HG02870 (cell line): ENCODE results near the gene SP2.

Experiments
- ATAC-seq: cut with Tn5 transposase; IDR thresholded peaks from one replicate; pipeline ENCODE4 v1.9.1; 2021; ENCODE audit warnings: mild to moderate bottlenecking, moderate library complexity; ENCODE audit not compliant: unreplicated experiment

Gene SP2

GRCh38 chr17:47948706-47949196 is 52.7 kb downstream of the SP2 start:
- no peak for ATAC-seq

- ATAC-seq, result peak; percentile 53
These were observed 53.2 kb downstream of the SP2 start for GRCh38 chr17:47949197-47949759.

- no peak for ATAC-seq
These were observed 53.9 kb downstream of the SP2 start for GRCh38 chr17:47949946-47950345.

GRCh38 chr17:47950448-47950847 is 54.4 kb downstream of the SP2 start:
- ATAC-seq, result no peak

- no peak for ATAC-seq
These were observed 56.4 kb downstream of the SP2 start for GRCh38 chr17:47952171-47953021.

GRCh38 chr17:47953909-47954308 is 57.9 kb downstream of the SP2 start:
- ATAC-seq, result no peak

- no peak for ATAC-seq
These were observed 59.7 kb downstream of the SP2 start for GRCh38 chr17:47955497-47956461.

GRCh38 chr17:47956791-47957590 is 61.0 kb downstream of the SP2 start:
- ATAC-seq, result no peak

GRCh38 chr17:47957591-47958490 is 61.8 kb downstream of the SP2 start, which contains the start of gene PRR15L:
PRR15L (minus strand) TSS chr17:47957883; CDS start chr17:47953234, 4,649 bp downstream.
- ATAC-seq, result no peak

GRCh38 chr17:47959825-47960655 is 64.0 kb downstream of the SP2 start:
- ATAC-seq, result no peak

- no peak for ATAC-seq
These were observed 65.4 kb downstream of the SP2 start for GRCh38 chr17:47961406-47961805.

GRCh38 chr17:47962901-47963300 is 66.9 kb downstream of the SP2 start:
- ATAC-seq, result no peak

- ATAC-seq, result no peak
These were observed 68.8 kb downstream of the SP2 start for GRCh38 chr17:47964856-47965255.

- no peak for ATAC-seq
These were observed 70.1 kb downstream of the SP2 start for GRCh38 chr17:47966079-47966519.

- no peak for ATAC-seq
These were observed 71.7 kb downstream of the SP2 start for GRCh38 chr17:47967607-47968252.

GRCh38 chr17:47968836-47969235 is 72.8 kb downstream of the SP2 start:
- no peak for ATAC-seq

GRCh38 chr17:47969930-47970724 is 74.1 kb downstream of the SP2 start:
- ATAC-seq, result no peak
